Panc1 (cell line): ENCODE measurements around the gene HTRA3.

Source experiments
- POLR2AphosphoS5 ChIP-seq: IDR thresholded peaks from 2 replicates; pipeline ENCODE4 v1.6.1; 2012; ENCODE audit warnings: mild to moderate bottlenecking, low read depth, low read length, moderate library complexity
- TF ChIP-seq, protein P1 (sequence below): fragments of 450-650 bp; IDR thresholded peaks from 2 replicates; pipeline ENCODE4 v1.5.1; 2017; ENCODE audit warnings: mild to moderate bottlenecking
- TF ChIP-seq, protein P2 (sequence below), 2 experiments: IDR thresholded peaks; 2 replicates each; pipeline ENCODE4 v1.6.1; 2011 to 2012; ENCODE audit warnings: low read depth in 2 of 2, control low read depth in 1 of 2, low read length in 1 of 2, mild to moderate bottlenecking in 1 of 2, moderate library complexity in 1 of 2; ENCODE audit not compliant: insufficient read depth in 1 of 2

DNA sequence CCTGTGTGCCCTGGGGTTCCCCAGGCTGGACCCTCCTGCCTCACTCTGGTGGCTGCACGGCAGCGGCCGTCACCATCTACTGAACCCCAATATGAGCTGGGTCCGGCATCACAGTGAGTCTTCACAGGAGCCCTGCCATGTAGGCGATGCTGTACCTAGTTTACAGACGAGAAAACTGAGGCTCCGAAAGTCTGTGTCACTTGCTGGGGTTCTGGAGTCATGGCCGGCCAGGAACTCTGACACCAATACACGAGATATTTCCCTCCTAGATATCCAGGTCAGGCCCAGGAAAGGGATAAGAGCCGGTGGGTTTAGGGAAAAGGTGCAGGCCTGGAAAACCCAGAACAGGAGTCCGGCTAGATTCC is 74.4 kb downstream of the HTRA3 start:
- TF ChIP-seq, protein P1, sequence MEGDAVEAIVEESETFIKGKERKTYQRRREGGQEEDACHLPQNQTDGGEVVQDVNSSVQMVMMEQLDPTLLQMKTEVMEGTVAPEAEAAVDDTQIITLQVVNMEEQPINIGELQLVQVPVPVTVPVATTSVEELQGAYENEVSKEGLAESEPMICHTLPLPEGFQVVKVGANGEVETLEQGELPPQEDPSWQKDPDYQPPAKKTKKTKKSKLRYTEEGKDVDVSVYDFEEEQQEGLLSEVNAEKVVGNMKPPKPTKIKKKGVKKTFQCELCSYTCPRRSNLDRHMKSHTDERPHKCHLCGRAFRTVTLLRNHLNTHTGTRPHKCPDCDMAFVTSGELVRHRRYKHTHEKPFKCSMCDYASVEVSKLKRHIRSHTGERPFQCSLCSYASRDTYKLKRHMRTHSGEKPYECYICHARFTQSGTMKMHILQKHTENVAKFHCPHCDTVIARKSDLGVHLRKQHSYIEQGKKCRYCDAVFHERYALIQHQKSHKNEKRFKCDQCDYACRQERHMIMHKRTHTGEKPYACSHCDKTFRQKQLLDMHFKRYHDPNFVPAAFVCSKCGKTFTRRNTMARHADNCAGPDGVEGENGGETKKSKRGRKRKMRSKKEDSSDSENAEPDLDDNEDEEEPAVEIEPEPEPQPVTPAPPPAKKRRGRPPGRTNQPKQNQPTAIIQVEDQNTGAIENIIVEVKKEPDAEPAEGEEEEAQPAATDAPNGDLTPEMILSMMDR: no peak
- no peak for TF ChIP-seq POLR2AphosphoS5
- TF ChIP-seq, protein P2, sequence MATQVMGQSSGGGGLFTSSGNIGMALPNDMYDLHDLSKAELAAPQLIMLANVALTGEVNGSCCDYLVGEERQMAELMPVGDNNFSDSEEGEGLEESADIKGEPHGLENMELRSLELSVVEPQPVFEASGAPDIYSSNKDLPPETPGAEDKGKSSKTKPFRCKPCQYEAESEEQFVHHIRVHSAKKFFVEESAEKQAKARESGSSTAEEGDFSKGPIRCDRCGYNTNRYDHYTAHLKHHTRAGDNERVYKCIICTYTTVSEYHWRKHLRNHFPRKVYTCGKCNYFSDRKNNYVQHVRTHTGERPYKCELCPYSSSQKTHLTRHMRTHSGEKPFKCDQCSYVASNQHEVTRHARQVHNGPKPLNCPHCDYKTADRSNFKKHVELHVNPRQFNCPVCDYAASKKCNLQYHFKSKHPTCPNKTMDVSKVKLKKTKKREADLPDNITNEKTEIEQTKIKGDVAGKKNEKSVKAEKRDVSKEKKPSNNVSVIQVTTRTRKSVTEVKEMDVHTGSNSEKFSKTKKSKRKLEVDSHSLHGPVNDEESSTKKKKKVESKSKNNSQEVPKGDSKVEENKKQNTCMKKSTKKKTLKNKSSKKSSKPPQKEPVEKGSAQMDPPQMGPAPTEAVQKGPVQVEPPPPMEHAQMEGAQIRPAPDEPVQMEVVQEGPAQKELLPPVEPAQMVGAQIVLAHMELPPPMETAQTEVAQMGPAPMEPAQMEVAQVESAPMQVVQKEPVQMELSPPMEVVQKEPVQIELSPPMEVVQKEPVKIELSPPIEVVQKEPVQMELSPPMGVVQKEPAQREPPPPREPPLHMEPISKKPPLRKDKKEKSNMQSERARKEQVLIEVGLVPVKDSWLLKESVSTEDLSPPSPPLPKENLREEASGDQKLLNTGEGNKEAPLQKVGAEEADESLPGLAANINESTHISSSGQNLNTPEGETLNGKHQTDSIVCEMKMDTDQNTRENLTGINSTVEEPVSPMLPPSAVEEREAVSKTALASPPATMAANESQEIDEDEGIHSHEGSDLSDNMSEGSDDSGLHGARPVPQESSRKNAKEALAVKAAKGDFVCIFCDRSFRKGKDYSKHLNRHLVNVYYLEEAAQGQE (IDR thresholded peaks at IDR 0.05; ENCODE audit: insufficient read depth in 1 of 2, low read depth in 2 of 2, low read length in 1 of 2): no peak
